ENCODE measurements around the gene ZNF766.
A peak's percentile ranks its signal among the peaks of the same experiment; 100 is the strongest.

GRCh38 chr19:52343548-52343947 lies 74.2 kb downstream of the ZNF766 start:
- TF ChIP-seq CTCF (IDR thresholded peaks at IDR 0.05) (peak; percentile 31 to 62 (median 56)), POLR2A (IDR thresholded peaks at IDR 0.05) (no peak)

Data from adrenal gland (tissue), 5 donors.